Measurements from ENCODE around the gene CYLD. TPM values are rescaled to one million over a fixed set of nuclear protein-coding genes. Genes with fewer than 3 reads are reported as not detected.
A peak's percentile ranks its signal among the peaks of the same experiment; 100 is the strongest.

CYLD gene
- total RNA-seq, 2 donors from 2014 or later = 194 to 222 TPM

DNA sequence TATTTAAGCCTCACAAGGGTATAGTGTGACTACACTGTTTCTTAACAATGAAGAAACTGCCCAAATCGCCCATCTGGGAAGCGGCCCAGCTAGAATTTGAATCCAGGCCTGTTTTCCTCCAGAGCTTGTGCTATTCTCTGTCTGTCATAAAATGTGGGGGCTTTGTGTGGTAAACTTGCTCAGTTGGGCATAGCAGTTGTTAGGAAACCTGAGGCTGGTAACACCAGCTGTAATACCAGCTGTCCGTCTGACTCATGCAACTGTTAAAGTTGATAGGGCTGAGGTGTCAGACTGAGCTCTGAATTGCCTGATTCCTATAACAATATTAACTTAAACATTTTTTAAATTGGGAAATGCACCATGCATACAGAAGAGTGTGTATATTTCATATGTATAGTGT is 39.2 kb upstream of the CYLD start:
- ATAC-seq (replicated peaks in 1 of 2) (no peak), DNase-seq (no peak)
- H3K27me3 Mint-ChIP-seq (ENCODE audit: low read depth) = no peaks in the 10 kb centered on the region
- H3K9me3 Mint-ChIP-seq = peaks cover 16 to 17% of the 10 kb centered on the region in 2 donors
- H3K36me3 Mint-ChIP-seq (ENCODE audit: insufficient read depth in 2 of 2) = peaks cover 25 to 53% of the 10 kb centered on the region in 2 donors
- no peak overlapping the region for H3K4me3 Mint-ChIP-seq
- H3K4me1 Mint-ChIP-seq (ENCODE audit: low read depth) = peaks cover 66% of the 10 kb centered on the region
- H3K27ac Mint-ChIP-seq = no peak overlapping the region

DNA sequence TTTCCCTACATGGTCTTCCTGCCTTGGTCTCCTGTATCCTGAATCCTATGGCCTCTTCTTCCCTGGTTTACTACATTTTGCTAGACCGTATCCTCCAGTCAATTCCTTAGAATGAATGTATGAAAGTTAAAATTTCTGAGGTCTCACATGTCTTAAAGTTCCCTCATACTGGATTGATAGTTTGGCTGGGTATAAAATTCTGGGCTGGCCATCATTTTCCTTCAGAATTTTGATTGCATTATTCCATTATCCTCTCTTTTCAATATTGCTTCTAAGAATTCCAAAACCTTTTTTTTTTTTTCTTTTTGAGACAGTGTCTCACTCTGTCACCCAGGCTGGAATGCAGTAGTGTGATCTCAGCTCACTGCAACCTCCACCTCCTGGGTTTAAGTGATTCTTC is 37.6 kb upstream of the CYLD start:
- Mint-ChIP-seq H3K4me3 (no peak overlapping the region), H3K27me3 (ENCODE audit: low read depth) (no peaks in the 10 kb centered on the region), H3K27ac (no peak overlapping the region), H3K4me1 (ENCODE audit: low read depth) (peaks cover 66% of the 10 kb centered on the region), H3K36me3 (ENCODE audit: insufficient read depth in 2 of 2) (peaks cover 25 to 48% of the 10 kb centered on the region in 2 donors), H3K9me3 (peaks cover 16 to 17% of the 10 kb centered on the region in 2 donors)
- DNase-seq (no peak), ATAC-seq (replicated peaks in 1 of 2) (no peak)

DNA sequence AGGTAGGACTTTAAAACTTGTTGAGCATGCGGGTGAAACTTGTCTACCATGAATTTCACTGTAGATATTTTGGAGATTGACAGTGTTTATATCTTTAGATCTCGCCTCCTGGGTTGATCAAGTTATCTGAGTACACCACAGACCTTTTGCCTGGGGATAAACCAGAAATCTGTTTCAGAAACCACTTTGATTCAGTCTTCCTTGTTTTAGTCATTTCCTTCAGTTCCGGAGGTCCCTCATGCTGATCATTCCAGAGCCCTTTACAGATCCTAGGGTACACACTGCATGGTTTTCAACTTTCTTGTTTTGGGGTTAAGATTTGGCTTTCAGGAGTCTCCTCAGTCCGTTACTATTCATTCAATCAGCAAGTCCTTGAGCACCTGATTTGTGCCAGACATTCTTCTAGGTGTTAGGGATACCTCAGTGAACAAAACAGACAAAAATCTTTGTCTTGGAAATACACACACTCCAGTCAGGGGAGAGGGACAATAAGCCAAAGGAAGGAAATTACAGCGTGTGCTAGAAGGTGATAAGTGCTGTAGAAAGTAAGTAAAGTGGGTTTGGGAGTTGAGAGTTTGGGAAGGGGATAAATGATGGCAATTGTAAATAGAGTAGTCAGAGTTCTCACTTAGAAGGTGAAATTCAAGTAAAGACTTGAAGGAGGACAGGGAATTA is 36.3 kb upstream of the CYLD start:
- H3K27me3 Mint-ChIP-seq (ENCODE audit: low read depth) = no peaks in the 10 kb centered on the region
- H3K36me3 Mint-ChIP-seq (ENCODE audit: insufficient read depth in 2 of 2) = peaks cover 26 to 42% of the 10 kb centered on the region in 2 donors
- ATAC-seq (replicated peaks in 1 of 2) (no peak), DNase-seq (no peak)
- peaks cover 66% of the 10 kb centered on the region for H3K4me1 Mint-ChIP-seq (ENCODE audit: low read depth)
- no peak overlapping the region for H3K27ac Mint-ChIP-seq
- H3K9me3 Mint-ChIP-seq = peaks cover 16 to 17% of the 10 kb centered on the region in 2 donors
- peak overlapping the region in 1 of 2 donors; percentile 2 for H3K4me3 Mint-ChIP-seq

DNA sequence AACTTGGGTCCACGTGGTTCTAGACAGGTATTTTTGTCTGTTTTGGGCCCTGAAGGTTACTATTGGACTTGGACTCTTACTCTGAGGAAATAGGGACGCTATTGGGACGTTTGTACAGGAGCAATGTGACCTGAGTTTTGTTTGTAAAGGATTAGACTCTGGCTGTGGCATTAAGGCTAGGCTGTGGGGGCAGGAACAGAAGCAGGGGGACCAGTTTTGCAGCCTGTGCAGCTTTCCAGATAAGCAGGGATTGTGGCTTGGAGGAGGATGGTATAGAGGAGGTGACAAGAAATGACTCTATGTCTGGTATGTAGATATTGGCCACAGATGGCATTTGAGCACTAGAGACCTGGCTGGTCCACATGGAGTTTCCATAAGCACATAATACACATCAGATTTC is 35.6 kb upstream of the CYLD start:
- H3K27me3 Mint-ChIP-seq (ENCODE audit: low read depth) = no peaks in the 10 kb centered on the region
- peaks cover 61% of the 10 kb centered on the region for H3K4me1 Mint-ChIP-seq (ENCODE audit: low read depth)
- H3K4me3 Mint-ChIP-seq = no peak overlapping the region
- ATAC-seq (replicated peaks in 1 of 2) = no peak
- H3K9me3 Mint-ChIP-seq = peaks cover 16 to 17% of the 10 kb centered on the region in 2 donors
- H3K36me3 Mint-ChIP-seq (ENCODE audit: insufficient read depth in 2 of 2) = peaks cover 26 to 42% of the 10 kb centered on the region in 2 donors
- DNase-seq = no peak
- no peak overlapping the region for H3K27ac Mint-ChIP-seq

DNA sequence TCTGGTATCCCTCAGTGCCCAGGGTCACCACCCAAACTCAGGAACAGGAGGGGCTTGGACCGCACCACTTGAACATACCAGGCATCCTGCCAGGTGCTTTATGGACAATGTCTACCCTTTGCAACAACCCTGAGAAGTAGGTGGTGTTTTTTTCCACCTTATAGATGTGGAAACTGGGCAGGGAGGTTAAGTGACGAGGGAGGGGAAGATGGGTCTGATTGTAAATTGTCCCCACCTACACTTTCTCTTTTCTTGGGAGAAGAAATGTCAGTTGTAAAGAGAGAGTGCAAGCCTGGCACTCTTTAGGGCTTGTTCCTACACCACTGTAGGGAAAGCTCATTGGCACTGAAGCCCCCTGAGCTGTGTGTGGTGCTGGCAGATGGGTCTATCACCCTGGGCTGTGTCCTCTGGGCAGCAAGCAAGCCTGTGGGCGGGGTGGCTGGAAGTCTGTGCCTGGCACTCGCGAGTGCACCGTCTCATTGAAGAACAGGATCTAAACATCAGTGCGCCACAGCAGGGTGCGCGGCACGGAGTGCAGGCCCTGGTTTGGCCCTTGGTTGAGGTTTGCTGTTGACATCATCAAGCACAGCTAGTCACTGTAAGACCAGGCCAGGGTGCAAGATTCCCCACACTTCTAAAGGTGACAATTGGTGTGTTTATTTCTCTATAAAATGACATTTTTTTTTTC is 33.4 kb upstream of the CYLD start:
- Mint-ChIP-seq H3K4me3 (peak overlapping the region; percentile 57 to 79), H3K27me3 (ENCODE audit: low read depth) (no peaks in the 10 kb centered on the region), H3K36me3 (ENCODE audit: insufficient read depth in 2 of 2) (peaks cover 24 to 35% of the 10 kb centered on the region in 2 donors), H3K27ac (peak overlapping the region; percentile 94), H3K9me3 (peaks cover 16 to 17% of the 10 kb centered on the region in 2 donors), H3K4me1 (ENCODE audit: low read depth) (peaks cover 56% of the 10 kb centered on the region)
- DNase-seq (peak; percentile 55 to 56), ATAC-seq (replicated peaks in 1 of 2) (peak; percentile 88 to 91)

DNA sequence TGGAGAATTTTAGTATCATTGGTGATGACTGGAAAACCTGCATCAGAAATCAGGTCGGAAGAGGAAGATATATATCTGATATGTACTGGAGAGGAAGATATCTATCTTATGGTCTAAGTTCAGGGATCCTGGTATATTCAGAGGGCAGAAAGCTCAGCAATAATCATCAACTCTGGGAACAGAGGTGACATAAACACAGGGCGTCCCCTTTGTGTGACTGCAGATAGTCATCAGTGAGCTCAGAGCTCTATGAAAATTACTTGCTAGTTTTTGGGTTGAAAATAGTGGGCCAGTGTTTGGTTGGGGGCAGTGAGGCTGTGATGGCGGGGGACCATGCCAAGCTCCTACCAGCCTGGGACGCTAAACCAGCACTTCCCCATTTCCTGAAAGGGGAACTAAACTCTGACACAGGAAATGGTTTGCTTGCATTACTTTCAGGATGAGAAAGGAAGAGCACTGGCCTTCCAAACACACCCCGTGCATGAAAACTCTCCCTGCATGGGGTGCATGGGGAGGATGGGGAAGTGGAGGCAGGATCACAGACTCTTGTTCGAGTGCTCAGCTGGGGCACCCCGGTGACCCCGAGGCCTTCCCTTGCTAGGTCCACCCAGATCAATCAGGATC is 32.7 kb upstream of the CYLD start:
- Mint-ChIP-seq H3K36me3 (ENCODE audit: insufficient read depth in 2 of 2) (peaks cover 17 to 29% of the 10 kb centered on the region in 2 donors), H3K4me1 (ENCODE audit: low read depth) (peaks cover 57% of the 10 kb centered on the region), H3K4me3 (peak overlapping the region; percentile 57 to 79), H3K27ac (peak overlapping the region; percentile 94), H3K27me3 (ENCODE audit: low read depth) (no peaks in the 10 kb centered on the region), H3K9me3 (peaks cover 12 to 14% of the 10 kb centered on the region in 2 donors)
- DNase-seq = no peak
- ATAC-seq (replicated peaks in 1 of 2) = peak; percentile 58 to 60

DNA sequence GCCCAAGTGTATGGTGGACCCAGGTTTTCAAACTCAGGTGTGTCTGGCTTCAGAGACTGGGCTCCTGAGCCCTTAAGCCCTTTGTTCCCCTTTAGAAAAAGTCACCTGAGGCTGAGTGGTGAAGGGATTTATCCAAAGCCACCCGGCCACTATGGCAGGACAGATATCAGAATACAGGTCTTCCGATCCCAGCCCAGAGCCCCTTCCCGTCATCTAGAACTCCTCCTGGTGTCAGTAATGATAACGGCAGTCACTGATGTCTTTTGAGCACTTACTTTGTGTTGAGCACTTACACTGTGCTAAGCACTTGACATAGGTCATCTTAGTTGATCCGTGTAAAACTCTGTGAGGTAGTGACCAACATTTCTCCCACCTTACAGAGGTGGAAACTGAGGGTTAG is 31.9 kb upstream of the CYLD start:
- H3K27me3 Mint-ChIP-seq (ENCODE audit: low read depth) = no peaks in the 10 kb centered on the region
- peaks cover 9 to 11% of the 10 kb centered on the region in 2 donors for H3K9me3 Mint-ChIP-seq
- H3K4me1 Mint-ChIP-seq (ENCODE audit: low read depth) = peaks cover 62% of the 10 kb centered on the region
- ATAC-seq (replicated peaks in 1 of 2) (no peak), DNase-seq (no peak)
- H3K27ac Mint-ChIP-seq = no peak overlapping the region
- H3K4me3 Mint-ChIP-seq = peak overlapping the region in 1 of 2 donors; percentile 6
- peaks cover 15 to 21% of the 10 kb centered on the region in 2 donors for H3K36me3 Mint-ChIP-seq (ENCODE audit: insufficient read depth in 2 of 2)

DNA sequence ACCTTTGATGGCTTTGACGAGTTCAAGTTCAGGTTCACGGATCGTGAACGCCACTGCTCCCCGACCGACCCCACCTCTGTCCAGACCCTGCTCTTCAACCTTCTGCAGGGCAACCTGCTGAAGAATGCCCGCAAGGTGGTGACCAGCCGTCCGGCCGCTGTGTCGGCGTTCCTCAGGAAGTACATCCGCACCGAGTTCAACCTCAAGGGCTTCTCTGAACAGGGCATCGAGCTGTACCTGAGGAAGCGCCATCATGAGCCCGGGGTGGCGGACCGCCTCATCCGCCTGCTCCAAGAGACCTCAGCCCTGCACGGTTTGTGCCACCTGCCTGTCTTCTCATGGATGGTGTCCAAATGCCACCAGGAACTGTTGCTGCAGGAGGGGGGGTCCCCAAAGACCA is 30.8 kb upstream of the CYLD start:
- Mint-ChIP-seq H3K36me3 (ENCODE audit: insufficient read depth in 2 of 2) (peaks cover 5 to 10% of the 10 kb centered on the region in 2 donors), H3K27ac (no peak overlapping the region)
- ATAC-seq (replicated peaks in 1 of 2) = no peak

DNA sequence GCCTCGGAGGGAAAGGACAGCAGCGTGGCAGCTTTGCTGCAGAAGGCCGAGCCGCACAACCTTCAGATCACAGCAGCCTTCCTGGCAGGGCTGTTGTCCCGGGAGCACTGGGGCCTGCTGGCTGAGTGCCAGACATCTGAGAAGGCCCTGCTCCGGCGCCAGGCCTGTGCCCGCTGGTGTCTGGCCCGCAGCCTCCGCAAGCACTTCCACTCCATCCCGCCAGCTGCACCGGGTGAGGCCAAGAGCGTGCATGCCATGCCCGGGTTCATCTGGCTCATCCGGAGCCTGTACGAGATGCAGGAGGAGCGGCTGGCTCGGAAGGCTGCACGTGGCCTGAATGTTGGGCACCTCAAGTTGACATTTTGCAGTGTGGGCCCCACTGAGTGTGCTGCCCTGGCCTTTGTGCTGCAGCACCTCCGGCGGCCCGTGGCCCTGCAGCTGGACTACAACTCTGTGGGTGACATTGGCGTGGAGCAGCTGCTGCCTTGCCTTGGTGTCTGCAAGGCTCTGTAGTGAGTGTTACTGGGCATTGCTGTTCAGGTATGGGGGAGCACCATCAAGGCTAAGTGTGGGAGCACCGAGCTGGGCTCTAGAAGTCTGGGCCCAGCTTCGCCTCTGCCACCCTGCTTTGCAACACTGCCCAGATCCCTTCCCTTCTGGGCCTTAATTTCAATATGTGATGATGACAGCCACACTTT is 29.9 kb upstream of the CYLD start:
- Mint-ChIP-seq H3K27me3 (ENCODE audit: low read depth) (no peaks in the 10 kb centered on the region), H3K36me3 (ENCODE audit: insufficient read depth in 2 of 2) (peaks cover 5% of the 10 kb centered on the region in 2 donors), H3K4me3 (no peak overlapping the region), H3K4me1 (ENCODE audit: low read depth) (peaks cover 54% of the 10 kb centered on the region), H3K27ac (no peak overlapping the region), H3K9me3 (no peaks in the 10 kb centered on the region)
- DNase-seq (no peak), ATAC-seq (replicated peaks in 1 of 2) (no peak)

More for the DNA sequence above, 30.8 kb upstream of the CYLD start:
- H3K4me1 Mint-ChIP-seq (ENCODE audit: low read depth) = peaks cover 53% of the 10 kb centered on the region
- no peaks in the 10 kb centered on the region for H3K27me3 Mint-ChIP-seq (ENCODE audit: low read depth)
- no peak overlapping the region for H3K4me3 Mint-ChIP-seq
- H3K9me3 Mint-ChIP-seq = peaks cover 0 to 3% of the 10 kb centered on the region in 2 donors
- DNase-seq = no peak

DNA sequence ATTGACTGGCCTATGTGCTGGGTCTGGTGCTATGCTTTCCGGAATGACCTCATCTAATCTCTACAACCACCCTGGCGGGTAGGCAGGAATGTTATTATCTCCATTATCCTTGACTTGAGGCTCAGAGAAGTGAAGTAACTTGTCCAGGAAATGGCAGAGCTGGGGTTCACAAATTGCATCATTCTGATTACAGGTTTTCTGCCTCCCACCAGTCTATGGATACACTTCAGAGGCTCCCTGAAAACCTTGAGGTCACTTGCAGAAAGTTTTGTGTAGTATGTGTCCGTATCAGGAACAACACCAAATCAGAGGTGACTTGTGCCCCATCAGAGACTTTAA is 29.4 kb upstream of the CYLD start:
- no peaks in the 10 kb centered on the region for H3K9me3 Mint-ChIP-seq
- H3K4me3 Mint-ChIP-seq = no peak overlapping the region
- peak overlapping the region; percentile 71 for H3K27ac Mint-ChIP-seq
- ATAC-seq (replicated peaks in 1 of 2) (no peak), DNase-seq (no peak)
- H3K4me1 Mint-ChIP-seq (ENCODE audit: low read depth) = peaks cover 54% of the 10 kb centered on the region
- H3K27me3 Mint-ChIP-seq (ENCODE audit: low read depth) = no peaks in the 10 kb centered on the region
- H3K36me3 Mint-ChIP-seq (ENCODE audit: insufficient read depth in 2 of 2) = peaks cover 2 to 3% of the 10 kb centered on the region in 2 donors

DNA sequence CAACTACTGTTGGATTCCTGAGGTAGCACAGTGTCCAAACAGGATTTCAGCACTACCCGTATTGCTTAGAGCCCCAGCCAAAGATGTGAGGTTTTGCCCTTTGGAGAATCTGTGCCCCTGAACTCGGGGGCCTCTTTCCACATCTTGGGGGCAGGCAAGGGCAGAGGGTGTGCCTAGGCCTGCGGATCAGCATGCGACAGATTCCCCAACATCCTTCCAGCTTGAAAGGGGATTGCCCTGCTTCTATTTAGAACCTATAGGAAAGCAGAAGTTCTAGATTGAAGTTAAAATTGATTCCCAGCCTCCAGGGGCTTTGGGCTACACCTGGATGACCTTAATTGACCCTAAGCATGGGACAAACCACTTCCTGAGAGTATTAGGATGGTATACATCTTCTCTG is 28.9 kb upstream of the CYLD start:
- no peak for ATAC-seq (replicated peaks in 1 of 2)
- no peak overlapping the region for H3K4me3 Mint-ChIP-seq
- no peak overlapping the region for H3K27ac Mint-ChIP-seq
- peaks cover 53% of the 10 kb centered on the region for H3K4me1 Mint-ChIP-seq (ENCODE audit: low read depth)
- H3K27me3 Mint-ChIP-seq (ENCODE audit: low read depth) = no peaks in the 10 kb centered on the region
- no peak for DNase-seq
- H3K36me3 Mint-ChIP-seq (ENCODE audit: insufficient read depth in 2 of 2) = peaks cover 1 to 2% of the 10 kb centered on the region in 2 donors
- H3K9me3 Mint-ChIP-seq = no peaks in the 10 kb centered on the region

DNA sequence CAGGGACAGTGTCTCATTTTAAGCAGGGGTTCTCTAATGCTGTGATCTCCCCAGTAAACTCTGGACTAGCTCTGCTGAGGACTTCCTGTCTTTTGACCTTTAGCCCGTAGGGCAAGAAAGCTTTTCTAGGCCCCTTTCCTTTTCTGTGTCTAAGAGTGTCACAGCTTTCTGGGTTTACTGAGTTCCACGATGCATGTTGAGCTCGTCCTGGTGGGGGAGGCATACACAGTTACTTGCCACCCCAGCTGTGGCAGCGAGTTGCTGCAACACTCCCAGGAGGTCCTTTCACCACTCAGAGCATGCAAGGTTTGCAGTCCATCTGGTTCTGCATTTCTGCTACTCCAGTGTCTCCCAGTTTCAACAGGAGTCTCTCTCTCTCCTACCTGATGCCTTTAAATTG is 24.8 kb upstream of the CYLD start:
- ATAC-seq (replicated peaks in 1 of 2) = no peak
- no peak overlapping the region for H3K27ac Mint-ChIP-seq
- H3K9me3 Mint-ChIP-seq = no peaks in the 10 kb centered on the region
- peaks cover 51% of the 10 kb centered on the region for H3K4me1 Mint-ChIP-seq (ENCODE audit: low read depth)
- no peak for DNase-seq
- H3K4me3 Mint-ChIP-seq = no peak overlapping the region
- H3K27me3 Mint-ChIP-seq (ENCODE audit: low read depth) = no peaks in the 10 kb centered on the region
- peaks cover 0 to 3% of the 10 kb centered on the region in 2 donors for H3K36me3 Mint-ChIP-seq (ENCODE audit: insufficient read depth in 2 of 2)

DNA sequence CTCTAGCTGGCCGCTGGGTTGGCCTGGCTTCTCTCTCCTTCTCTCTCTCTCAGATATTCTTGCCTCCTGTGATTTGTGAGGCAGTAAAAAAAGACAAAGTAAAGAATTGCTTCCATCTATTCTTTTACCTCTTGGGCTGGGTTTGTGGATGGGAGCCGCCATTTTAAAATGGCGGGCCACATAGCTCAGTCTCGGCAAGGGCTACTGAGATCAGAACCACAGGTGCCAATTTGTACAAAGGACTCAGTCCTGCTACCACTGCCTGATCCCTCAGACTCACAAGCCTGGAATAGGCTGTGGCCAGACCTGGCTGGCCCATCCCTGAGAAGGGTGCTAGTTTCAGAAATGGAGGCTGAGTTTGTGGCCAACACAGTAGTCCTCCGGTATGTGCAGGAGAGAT is 24.4 kb upstream of the CYLD start:
- peaks cover 3 to 4% of the 10 kb centered on the region in 2 donors for H3K36me3 Mint-ChIP-seq (ENCODE audit: insufficient read depth in 2 of 2)
- no peaks in the 10 kb centered on the region for H3K9me3 Mint-ChIP-seq
- DNase-seq (no peak), ATAC-seq (replicated peaks in 1 of 2) (no peak)
- H3K4me3 Mint-ChIP-seq = no peak overlapping the region
- H3K27me3 Mint-ChIP-seq (ENCODE audit: low read depth) = no peaks in the 10 kb centered on the region
- H3K27ac Mint-ChIP-seq = no peak overlapping the region
- H3K4me1 Mint-ChIP-seq (ENCODE audit: low read depth) = peaks cover 55% of the 10 kb centered on the region
